Islet precursor cell (in vitro differentiated cells): ENCODE results near the gene RECK.

ENCODE experiments used
- DNase-seq: peaks from one replicate; pipeline ENCODE4 v3.0.0-alpha.2; 2018

RECK gene

DNA sequence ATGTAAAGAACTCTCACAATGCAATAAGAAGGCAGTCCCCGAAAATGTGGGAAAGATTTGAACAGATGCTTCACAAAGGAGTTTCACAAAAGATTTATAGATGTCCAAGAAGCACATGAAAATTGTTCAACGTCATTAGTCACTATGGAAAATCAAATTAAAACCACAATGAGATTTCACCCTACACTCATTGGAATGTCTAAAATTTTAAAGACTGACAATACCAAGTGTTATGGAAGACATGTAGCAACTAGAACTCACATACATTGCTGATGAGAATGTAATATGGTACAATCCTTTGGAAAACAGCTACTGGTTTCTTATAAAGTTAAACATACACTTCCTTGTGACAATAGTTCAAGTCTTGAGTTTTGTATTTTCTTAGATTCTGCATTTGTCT is 11.0 kb upstream of the RECK start:
- no peak for DNase-seq

DNA sequence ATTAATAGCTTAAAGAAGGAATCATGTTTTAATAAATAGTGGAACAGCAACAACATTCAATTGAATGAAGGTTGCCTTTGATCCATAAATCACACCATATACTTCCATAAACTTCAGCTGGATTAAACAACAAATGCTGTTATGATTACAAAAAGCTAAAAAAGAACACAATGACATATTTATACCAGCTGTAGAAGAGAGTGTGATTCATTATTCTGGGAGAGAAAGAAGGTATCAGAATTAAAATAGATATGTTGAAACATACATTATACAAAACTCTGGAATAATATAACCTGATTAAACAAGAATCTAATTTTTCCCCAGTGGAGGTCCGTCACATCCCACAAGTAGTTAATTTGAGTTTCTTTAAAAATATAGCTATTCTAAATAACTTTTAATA is 7.5 kb upstream of the RECK start:
- DNase-seq = no peak

DNA sequence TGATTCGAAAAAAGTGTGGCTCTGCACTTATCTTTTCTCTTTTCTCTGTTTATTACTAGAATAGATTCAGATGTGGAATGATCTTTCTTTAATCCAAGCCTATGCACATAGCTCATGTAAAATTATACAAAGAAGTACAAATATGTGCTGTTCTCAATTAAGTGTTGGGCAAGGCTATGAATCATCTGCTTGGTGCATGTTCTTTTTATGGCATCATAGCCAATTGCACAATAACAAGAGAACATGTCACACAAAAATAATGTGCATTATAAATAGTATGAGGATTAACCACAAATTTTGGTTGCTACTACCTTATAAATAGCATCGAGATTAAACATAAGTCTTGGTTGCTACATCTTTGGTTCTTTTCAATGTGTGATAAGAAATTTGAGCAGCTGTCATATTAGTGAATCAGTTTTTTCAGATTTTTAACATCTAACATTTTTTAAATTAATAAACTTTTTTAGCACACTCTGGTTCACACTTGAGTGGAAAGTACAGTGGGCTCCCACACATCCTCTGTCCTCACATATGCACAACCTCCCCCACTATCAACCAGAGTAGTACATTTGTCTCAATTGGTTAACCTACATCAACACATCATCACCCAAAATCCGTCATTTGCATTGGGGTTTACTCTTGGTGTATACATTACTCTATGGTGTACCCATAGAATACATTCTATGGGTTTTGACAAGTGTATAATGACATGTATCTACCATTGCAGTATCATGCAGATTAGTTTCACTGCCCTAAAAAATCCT is 6.8 kb upstream of the RECK start:
- DNase-seq = no peak

- DNase-seq = no peak
These were observed 5.8 kb upstream of the RECK start for GRCh38 chr9:36030871-36031270.

GRCh38 chr9:36031774-36032555 is 4.7 kb upstream of the RECK start:
- no peak for DNase-seq

GRCh38 chr9:36033788-36034187 is 2.9 kb upstream of the RECK start:
- DNase-seq = no peak

DNA sequence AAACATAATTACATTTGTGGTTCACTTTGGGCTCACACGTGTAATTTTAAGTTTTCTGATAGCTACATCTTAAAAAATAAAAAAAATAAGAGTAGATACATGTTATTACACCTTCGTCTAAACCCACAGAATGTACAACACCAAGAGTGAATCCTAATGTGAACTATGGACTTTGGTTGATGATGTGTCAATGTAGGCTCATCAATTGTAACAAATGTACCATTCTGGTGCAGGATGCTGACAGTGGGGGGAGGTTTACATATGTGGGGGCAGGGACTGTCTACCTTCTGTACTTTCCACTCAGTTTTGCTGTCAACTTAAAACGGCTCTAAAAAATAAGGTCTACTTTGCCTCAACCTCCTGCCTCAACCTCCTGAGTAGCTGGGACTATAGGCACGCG is 2.5 kb upstream of the RECK start:
- no peak for DNase-seq

DNA sequence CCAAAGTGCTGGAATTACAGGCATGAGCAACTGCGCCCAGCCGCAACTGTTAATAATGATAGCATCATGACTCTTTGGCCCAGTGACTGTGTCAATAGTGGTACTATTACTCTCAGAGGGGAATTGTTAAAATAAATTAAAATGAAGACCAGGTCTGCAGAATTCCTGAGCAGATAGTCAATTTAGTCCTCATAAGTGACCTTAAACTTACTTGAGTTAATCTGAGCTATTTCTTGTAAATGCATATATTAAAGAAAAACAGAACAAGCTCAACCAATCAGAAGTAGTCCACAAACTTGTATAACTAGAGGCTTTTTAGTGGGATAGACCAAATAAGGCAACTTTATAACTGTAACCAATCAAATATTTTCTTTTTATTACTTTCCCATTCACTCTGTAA is 1.7 kb upstream of the RECK start:
- DNase-seq = no peak

DNA sequence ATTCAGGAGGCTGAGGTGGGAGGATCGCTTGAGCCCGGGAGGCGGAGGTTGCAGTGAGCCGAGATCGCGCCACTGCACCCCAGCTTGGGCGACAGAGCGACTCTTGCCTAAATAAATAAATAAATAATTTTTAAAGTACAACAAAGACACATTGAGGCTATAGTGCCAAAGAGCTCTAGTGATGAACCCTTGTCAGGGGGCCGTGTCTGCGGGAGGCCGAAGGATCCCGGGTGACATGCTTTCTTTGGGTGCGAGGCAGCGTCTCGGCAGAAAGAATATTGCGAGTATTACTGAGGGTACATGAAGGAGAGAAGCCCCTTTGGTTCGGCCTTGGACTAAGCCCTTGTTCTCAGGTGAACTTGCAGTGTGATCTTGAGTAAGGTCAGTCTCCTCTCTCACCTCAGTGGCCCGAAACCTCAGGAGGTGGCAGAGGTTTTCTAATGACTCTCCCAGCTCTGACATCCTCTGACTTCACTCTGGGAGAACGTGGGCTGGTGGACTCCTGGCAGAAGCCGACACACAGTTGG is 397 bp upstream of the RECK start:
- no peak for DNase-seq

DNA sequence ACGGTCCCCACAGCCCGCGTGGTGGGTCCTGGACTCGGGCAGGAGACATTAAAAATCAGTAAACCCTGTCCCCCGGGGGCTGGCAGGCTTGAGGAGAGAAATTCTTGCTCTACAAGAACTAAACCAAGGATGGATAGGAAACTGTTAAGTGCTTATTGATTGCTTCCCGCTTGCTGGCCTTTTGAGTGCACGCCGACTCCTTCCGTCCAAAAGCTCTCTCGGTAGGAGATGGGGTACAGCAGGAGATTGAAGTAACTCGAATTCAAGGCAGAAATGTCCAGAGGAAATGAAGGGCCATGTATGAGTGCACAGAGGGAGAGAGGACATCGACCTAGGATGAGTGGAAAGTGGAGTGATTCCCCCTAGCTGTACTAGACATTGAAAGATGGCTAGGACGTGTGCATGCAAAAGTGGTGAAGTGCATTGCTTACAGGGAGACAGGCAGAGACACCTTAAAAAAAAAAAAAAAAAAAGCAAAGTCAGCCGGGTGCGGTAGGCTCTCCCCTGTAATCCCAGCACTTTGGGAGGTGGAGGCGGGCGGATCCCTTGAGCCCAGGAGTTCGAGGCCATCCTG is 923 bp downstream of the RECK start:
- no peak for DNase-seq

- DNase-seq = no peak
These were observed 2.4 kb downstream of the RECK start for GRCh38 chr9:36039121-36039520.

GRCh38 chr9:36039696-36040095 is 3.0 kb downstream of the RECK start:
- DNase-seq = no peak

DNA sequence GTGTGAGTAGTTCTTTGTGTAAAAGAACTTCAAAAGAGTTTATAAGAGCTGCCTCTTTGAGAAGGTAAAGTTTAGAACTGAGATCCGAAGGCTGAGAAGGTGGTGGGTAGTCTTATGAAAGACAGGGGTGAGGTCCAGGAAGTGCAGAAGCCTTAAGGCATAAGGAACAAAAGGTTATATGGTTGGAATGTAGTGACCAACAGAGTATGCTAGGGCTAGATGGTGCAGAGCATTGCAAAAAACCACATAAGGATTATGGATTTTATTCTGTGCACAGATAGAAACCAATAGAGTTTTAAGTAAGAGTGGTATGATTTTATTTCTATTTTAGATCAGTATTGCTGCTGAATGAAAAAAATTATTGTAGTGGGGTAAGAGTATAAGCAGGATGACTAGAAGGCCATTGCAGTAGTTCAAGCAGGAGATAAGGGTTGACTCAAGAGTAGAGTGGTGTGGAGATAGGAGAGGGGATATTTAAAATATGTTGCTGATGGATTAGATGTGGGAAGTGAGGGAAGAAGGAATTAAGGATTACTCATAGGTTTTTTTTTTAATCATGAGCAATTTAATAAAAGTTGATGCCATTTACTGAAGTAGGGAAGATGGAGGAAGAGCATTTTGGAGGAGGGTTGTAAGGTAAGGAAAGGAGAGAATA is 3.7 kb downstream of the RECK start:
- DNase-seq = no peak

- DNase-seq = no peak
These were observed 4.8 kb downstream of the RECK start for GRCh38 chr9:36041506-36041905.

- no peak for DNase-seq
These were observed 8.9 kb downstream of the RECK start for GRCh38 chr9:36045610-36046009.

- no peak for DNase-seq
These were observed 10.2 kb downstream of the RECK start for GRCh38 chr9:36046923-36047322.

DNA sequence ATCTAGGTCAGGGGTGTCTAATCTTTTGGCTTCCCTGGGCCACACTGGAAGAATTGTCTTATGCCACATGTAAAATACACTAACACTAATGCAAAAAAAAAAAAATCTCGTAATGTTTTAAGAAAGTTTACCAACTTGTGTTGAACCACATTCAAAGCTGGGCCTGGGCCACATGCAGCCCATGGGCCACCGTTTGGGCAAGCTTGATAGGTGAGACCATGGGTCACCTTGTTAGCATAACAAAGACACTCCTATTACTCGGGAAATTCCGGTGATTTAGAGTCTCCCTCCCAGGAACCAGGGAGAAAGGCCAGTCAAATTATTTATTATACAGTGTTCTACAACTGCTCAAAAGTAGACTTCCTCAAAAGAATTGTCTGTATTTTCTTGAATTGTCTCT is 12.7 kb downstream of the RECK start:
- no peak for DNase-seq

DNA sequence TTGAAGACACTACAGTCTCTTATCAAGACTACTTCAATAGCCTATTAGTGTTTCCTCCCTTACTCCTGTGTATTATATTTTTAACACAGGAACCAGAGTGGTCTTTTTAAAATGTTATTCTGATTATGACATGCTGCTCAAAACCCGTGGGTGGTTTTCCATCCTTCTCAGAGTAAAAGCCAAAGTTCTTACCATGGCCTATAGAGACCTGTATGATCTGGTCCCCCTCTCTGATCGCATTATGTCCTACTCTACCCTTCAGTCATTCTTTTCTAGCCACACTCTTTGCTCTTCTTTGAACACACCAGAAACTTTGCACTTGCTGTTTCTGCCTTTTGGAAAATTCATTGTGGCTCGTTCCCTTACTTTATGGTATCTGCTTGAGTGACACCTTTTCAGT is 13.8 kb downstream of the RECK start:
- DNase-seq = no peak

- DNase-seq = no peak
These were observed 14.6 kb downstream of the RECK start for GRCh38 chr9:36051317-36051716.

GRCh38 chr9:36053971-36054370 is 17.3 kb downstream of the RECK start:
- DNase-seq = peak; percentile 58

- no peak for DNase-seq
These were observed 20.2 kb downstream of the RECK start for GRCh38 chr9:36056896-36057295.

DNA sequence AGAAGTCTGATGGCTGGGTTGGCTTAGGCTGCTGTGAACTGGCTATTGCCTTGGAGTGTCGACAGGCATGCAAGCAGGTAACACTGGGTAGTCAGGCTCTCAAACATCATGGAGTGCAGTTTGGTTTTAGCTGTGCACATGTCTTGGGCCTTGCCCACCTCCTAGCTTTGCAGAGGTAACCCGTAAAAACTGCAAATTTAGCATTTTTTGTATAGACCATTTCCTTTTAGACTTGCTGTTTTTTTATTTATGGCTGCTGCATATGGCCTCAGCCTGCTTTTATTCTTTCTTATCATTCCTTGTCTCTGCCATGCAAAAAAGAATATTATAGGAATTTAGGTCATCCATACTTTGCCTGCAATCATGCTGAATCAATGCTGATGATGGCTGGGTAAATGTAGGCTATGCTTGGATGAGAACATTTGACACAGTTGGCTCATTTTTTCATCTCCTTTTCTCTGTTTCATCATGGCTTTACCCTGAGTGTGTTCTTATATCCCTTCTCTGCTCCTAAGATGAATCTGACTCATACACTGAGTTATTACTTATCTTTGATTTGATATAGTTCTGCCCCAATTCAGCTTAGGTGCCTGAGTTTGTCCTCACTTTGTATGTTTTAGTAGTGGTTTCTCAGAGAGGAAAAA is 27.2 kb downstream of the RECK start:
- no peak for DNase-seq
